SK-N-SH (cell line): ENCODE measurements around the gene INO80. TPM values are rescaled to one million over a fixed set of nuclear protein-coding genes. Genes with fewer than 3 reads are reported as not detected.

Experiments used
- CTCF ChIA-PET: fragments of 300-600, 350-600 bp; formaldehyde crosslinking; extraction: SDS; loops from one replicate; lab custom pipeline; 2021; lab: Yijun Ruan, JAX
- POLR2A ChIA-PET: fragments of 350-600 bp; sonication (Branson Sonifier 250); formaldehyde crosslinking; extraction: SDS; loops from one replicate; lab custom pipeline; 2020; ENCODE audit warnings: antibody characterized with exemption, inconsistent platforms; lab: Yijun Ruan, JAX
- DNase-seq: peaks from one replicate; pipeline ENCODE4 v3.0.0; 2012
- H2AFZ ChIP-seq: fragments of 200-600 bp; sonication (generic); 2 replicates; pipeline ENCODE4 v1.8.1; 2016; ENCODE audit warnings: antibody characterized with exemption, mild to moderate bottlenecking, low read depth
- H3F3A ChIP-seq: fragments of 200-600 bp; sonication (generic); replicated peaks from 2 replicates; pipeline ENCODE3; 2016; ENCODE audit warnings: antibody characterized with exemption, mild to moderate bottlenecking; ENCODE audit not compliant: insufficient read depth
- H3K27ac ChIP-seq, 2 experiments: fragments of 200-500 bp in 1 of 2; fragments of 200-600 bp in 1 of 2; sonication (Bioruptor generic) in 1 of 2; sonication (generic), shearing (Covaris generic) in 1 of 2; 2 replicates each; pipeline versions ENCODE4 v1.5.1 to v1.6.1; 2014 to 2016; ENCODE audit warnings: low read depth in 2 of 2, inconsistent platforms in 1 of 2, low read length in 1 of 2, mild to moderate bottlenecking in 1 of 2, mixed read lengths in 1 of 2
- H3K27me3 ChIP-seq: fragments of 200-600 bp; sonication (generic), shearing (Covaris generic); 2 replicates; pipeline ENCODE4 v1.6.1; 2016; ENCODE audit warnings: mixed run types; ENCODE audit not compliant: insufficient read depth
- H3K36me3 ChIP-seq, 2 experiments: fragments of 200-500 bp in 1 of 2; fragments of 200-600 bp in 1 of 2; sonication (Bioruptor generic) in 1 of 2; sonication (generic) in 1 of 2; replicated peaks in 1 of 2; 2 replicates each; pipeline versions ENCODE3 to v1.5.1; 2014 to 2016; ENCODE audit warnings: low read length in 1 of 2, mild to moderate bottlenecking in 1 of 2; ENCODE audit not compliant: insufficient read depth in 2 of 2, control insufficient read depth in 1 of 2
- H3K4me1 ChIP-seq, 2 experiments: fragments of 200-500 bp in 1 of 2; fragments of 200-600 bp in 1 of 2; sonication (Bioruptor generic) in 1 of 2; sonication (generic), shearing (Covaris generic) in 1 of 2; 2 replicates each; pipeline versions ENCODE4 v1.5.1 to v1.6.1; 2014 to 2016; ENCODE audit warnings: low read depth in 1 of 2, low read length in 1 of 2, mixed run types in 1 of 2; ENCODE audit not compliant: insufficient read depth in 2 of 2, control insufficient read depth in 1 of 2
- H3K4me2 ChIP-seq: fragments of 200-600 bp; sonication (generic), shearing (Covaris generic); 2 replicates; pipeline ENCODE4 v1.6.1; 2017; ENCODE audit warnings: mixed run types
- H3K4me3 ChIP-seq, 2 experiments: fragments of 200-500 bp in 1 of 2; fragments of 200-600 bp in 1 of 2; sonication (Bioruptor generic) in 1 of 2; sonication (generic), shearing (Covaris generic) in 1 of 2; 2 replicates each; pipeline versions ENCODE4 v1.5.1 to v1.8.1; 2014 to 2016; ENCODE audit warnings: low read depth in 2 of 2, inconsistent platforms in 1 of 2, low read length in 1 of 2, mild to moderate bottlenecking in 1 of 2, mixed read lengths in 1 of 2, moderate library complexity in 1 of 2
- H3K79me2 ChIP-seq: fragments of 200-600 bp; sonication (generic); 2 replicates; pipeline ENCODE4 v1.8.1; 2017; ENCODE audit warnings: mild to moderate bottlenecking; ENCODE audit not compliant: insufficient read depth
- H3K9ac ChIP-seq: fragments of 200-600 bp; sonication (generic); 2 replicates; pipeline ENCODE4 v1.6.1; 2017; ENCODE audit warnings: mixed run types
- H3K9me2 ChIP-seq: fragments of 200-600 bp; sonication (generic); 2 replicates; pipeline ENCODE4 v1.6.1; 2017; ENCODE audit warnings: mixed run types
- H3K9me3 ChIP-seq: fragments of 200-600 bp; sonication (generic); 2 replicates; pipeline ENCODE4 v1.6.1; 2017; ENCODE audit warnings: mixed run types, mild to moderate bottlenecking, moderate library complexity
- H4K20me1 ChIP-seq: fragments of 200-600 bp; sonication (generic); 2 replicates; pipeline ENCODE4 v1.6.1; 2017; ENCODE audit warnings: mild to moderate bottlenecking, mixed run types; ENCODE audit not compliant: insufficient read depth
- EP300 ChIP-seq, 2 experiments: IDR thresholded peaks; 2 replicates each; pipeline versions ENCODE4 v1.4.0 to v1.6.1; 2012; ENCODE audit warnings: borderline replicate concordance in 1 of 2, low read depth in 1 of 2, low read length in 1 of 2
- FOXJ3 ChIP-seq: sonication (generic); formaldehyde crosslinking; IDR thresholded peaks from 2 replicates; pipeline ENCODE4 v1.5.1; 2020; ENCODE audit warnings: mild to moderate bottlenecking, missing genetic modification reagents
- FOXM1 ChIP-seq: IDR thresholded peaks from 2 replicates; pipeline ENCODE4 v1.4.0; 2012; ENCODE audit warnings: low read depth, mild to moderate bottlenecking
- GATA2 ChIP-seq: sonication (generic); formaldehyde crosslinking; IDR thresholded peaks from 2 replicates; pipeline ENCODE4 v1.5.0; 2020; ENCODE audit warnings: mild to moderate bottlenecking, missing genetic modification reagents
- JUND ChIP-seq: IDR thresholded peaks from 2 replicates; pipeline ENCODE4 v1.4.0; 2012
- MEF2A ChIP-seq: IDR thresholded peaks from 2 replicates; pipeline ENCODE4 v1.4.0; 2012; ENCODE audit warnings: low read depth, borderline replicate concordance
- MXI1 ChIP-seq: IDR thresholded peaks from 2 replicates; pipeline ENCODE4 v1.6.1; 2012; ENCODE audit warnings: mild to moderate bottlenecking, low read depth, low read length, improper control_type of control experiment
- NFIC ChIP-seq: IDR thresholded peaks from 2 replicates; pipeline ENCODE4 v1.4.0; 2012; ENCODE audit warnings: borderline replicate concordance
- POLR2AphosphoS5 ChIP-seq: IDR thresholded peaks from 2 replicates; pipeline ENCODE4 v1.6.1; 2012; ENCODE audit warnings: low read depth, low read length
- RCOR1 ChIP-seq: fragments of 150-350 bp; IDR thresholded peaks from 2 replicates; pipeline ENCODE4 v1.6.1; 2017; ENCODE audit warnings: antibody characterized with exemption, low read length
- RFX5 ChIP-seq: IDR thresholded peaks from 2 replicates; pipeline ENCODE4 v1.6.1; 2012; ENCODE audit warnings: mild to moderate bottlenecking, improper control_type of control experiment, low read length
- SIN3A ChIP-seq: IDR thresholded peaks from 2 replicates; pipeline ENCODE4 v1.6.1; 2012; ENCODE audit warnings: low read depth, mild to moderate bottlenecking, low read length, moderate library complexity, borderline replicate concordance
- TCF12 ChIP-seq: IDR thresholded peaks from 2 replicates; pipeline ENCODE4 v1.4.0; 2012
- YY1 ChIP-seq: IDR thresholded peaks from 2 replicates; pipeline ENCODE4 v1.4.0; 2012; ENCODE audit warnings: low read depth, mild to moderate bottlenecking
- WGBS: methylation state at CpG from one replicate; pipeline ENCODE4 v1.1.6; 2017; ENCODE audit warnings: low lambda C conversion rate; 5-methylcytosine and 5-hydroxymethylcytosine counted together
- polyA plus RNA-seq, 3 experiments: library from polyadenylated mRNA; depleted of rRNA; stranded (reverse); fragments of >200 nt; gene quantifications; 2 replicates each; pipeline ENCODE4 v1.2.3, GENCODE V29; 2012
- TF ChIP-seq, protein P1 (sequence below): IDR thresholded peaks from 2 replicates; pipeline ENCODE4 v1.6.1; 2012; ENCODE audit warnings: mild to moderate bottlenecking, low read depth, low read length, moderate library complexity
- TF ChIP-seq, protein P2 (sequence below): IDR thresholded peaks from 2 replicates; pipeline ENCODE4 v1.4.0; 2012; ENCODE audit warnings: low read depth, borderline replicate concordance
- TF ChIP-seq, protein P3 (sequence below): fragments of 200-600 bp; sonication (generic); IDR thresholded peaks from 2 replicates; pipeline ENCODE4 v1.6.1; 2017; ENCODE audit warnings: antibody characterized with exemption, mild to moderate bottlenecking, moderate library complexity

INO80 gene
- polyA plus RNA-seq, 1 of the 3 experiments (the other 2 are of a cell fraction): 4.6 TPM

GRCh38 chr15:40942878-40943277 is 173.2 kb downstream of the INO80 start (continued):
- TF ChIP-seq, protein P1, sequence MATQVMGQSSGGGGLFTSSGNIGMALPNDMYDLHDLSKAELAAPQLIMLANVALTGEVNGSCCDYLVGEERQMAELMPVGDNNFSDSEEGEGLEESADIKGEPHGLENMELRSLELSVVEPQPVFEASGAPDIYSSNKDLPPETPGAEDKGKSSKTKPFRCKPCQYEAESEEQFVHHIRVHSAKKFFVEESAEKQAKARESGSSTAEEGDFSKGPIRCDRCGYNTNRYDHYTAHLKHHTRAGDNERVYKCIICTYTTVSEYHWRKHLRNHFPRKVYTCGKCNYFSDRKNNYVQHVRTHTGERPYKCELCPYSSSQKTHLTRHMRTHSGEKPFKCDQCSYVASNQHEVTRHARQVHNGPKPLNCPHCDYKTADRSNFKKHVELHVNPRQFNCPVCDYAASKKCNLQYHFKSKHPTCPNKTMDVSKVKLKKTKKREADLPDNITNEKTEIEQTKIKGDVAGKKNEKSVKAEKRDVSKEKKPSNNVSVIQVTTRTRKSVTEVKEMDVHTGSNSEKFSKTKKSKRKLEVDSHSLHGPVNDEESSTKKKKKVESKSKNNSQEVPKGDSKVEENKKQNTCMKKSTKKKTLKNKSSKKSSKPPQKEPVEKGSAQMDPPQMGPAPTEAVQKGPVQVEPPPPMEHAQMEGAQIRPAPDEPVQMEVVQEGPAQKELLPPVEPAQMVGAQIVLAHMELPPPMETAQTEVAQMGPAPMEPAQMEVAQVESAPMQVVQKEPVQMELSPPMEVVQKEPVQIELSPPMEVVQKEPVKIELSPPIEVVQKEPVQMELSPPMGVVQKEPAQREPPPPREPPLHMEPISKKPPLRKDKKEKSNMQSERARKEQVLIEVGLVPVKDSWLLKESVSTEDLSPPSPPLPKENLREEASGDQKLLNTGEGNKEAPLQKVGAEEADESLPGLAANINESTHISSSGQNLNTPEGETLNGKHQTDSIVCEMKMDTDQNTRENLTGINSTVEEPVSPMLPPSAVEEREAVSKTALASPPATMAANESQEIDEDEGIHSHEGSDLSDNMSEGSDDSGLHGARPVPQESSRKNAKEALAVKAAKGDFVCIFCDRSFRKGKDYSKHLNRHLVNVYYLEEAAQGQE: no peak
- TF ChIP-seq SIN3A (no peak), NFIC (no peak), GATA2 (CRISPR knock-in tag) (no peak), FOXJ3 (no peak), EP300 (IDR thresholded peaks at IDR 0.05; ENCODE audit: borderline replicate concordance in 1 of 2, low read depth in 1 of 2, low read length in 1 of 2) (no peak), RFX5 (no peak), JUND (no peak), MEF2A (no peak), RCOR1 (no peak), YY1 (no peak), POLR2AphosphoS5 (no peak), MXI1 (no peak)
- TF ChIP-seq, protein P2, sequence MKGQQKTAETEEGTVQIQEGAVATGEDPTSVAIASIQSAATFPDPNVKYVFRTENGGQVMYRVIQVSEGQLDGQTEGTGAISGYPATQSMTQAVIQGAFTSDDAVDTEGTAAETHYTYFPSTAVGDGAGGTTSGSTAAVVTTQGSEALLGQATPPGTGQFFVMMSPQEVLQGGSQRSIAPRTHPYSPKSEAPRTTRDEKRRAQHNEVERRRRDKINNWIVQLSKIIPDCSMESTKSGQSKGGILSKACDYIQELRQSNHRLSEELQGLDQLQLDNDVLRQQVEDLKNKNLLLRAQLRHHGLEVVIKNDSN: no peak

DNA sequence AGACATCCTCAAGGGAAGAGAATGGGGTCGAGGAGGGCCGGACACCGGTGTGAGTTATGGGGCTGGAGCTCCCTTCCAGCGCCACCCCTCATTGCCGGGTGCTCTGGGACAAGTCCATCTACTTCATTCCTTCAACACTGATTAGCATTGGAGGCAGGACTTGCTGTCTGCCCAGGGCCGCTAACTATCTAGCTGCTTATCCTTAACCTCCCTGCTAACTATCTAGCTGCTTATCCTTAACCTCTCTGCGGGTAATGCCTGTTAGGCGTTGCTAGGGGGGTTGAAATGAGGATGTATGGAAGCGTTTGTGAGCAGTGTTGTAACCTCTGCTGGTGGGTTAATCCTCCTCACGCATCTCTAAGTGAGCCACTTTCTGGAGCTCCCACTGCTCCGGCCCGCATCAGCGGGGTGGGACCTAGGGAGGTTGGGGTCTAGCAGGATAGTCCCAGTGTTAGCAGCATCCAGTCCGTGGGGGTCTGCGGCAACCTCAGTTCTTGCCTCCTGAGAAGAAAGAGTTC is 173.7 kb downstream of the INO80 start:
- peak overlapping the region; percentile 66 for H3K9ac ChIP-seq
- H3K9me3 ChIP-seq: no peaks in the 10 kb centered on the region
- peaks cover 7 to 26% of the 10 kb centered on the region in 2 experiments; a peak in 2 of 4 replicates for H3K4me1 ChIP-seq
- H3K36me3 ChIP-seq: no peaks in the 10 kb centered on the region
- H3K27ac ChIP-seq: peak overlapping the region; percentile 32 to 76; a peak in 3 of 4 replicates
- no peak for DNase-seq
- no peaks in the 10 kb centered on the region for H3K9me2 ChIP-seq
- CTCF ChIA-PET: interaction anchor here (0.6 to 33.6 kb wide), 42 partner anchors 10 to 288 kb away, joined by 3 to 675 read pairs (median 5); partner anchors contain the start of genes CHAC1, CHP1, DLL4 and EXD1
- POLR2A ChIA-PET: interaction anchor here (0.8 to 3.4 kb wide), 7 partner anchors 11 to 45 kb away, joined by 3 to 47 read pairs (median 4); partner anchors contain the start of gene CHAC1
- no peak for TF ChIP-seq TCF12
- TF ChIP-seq, protein P3, sequence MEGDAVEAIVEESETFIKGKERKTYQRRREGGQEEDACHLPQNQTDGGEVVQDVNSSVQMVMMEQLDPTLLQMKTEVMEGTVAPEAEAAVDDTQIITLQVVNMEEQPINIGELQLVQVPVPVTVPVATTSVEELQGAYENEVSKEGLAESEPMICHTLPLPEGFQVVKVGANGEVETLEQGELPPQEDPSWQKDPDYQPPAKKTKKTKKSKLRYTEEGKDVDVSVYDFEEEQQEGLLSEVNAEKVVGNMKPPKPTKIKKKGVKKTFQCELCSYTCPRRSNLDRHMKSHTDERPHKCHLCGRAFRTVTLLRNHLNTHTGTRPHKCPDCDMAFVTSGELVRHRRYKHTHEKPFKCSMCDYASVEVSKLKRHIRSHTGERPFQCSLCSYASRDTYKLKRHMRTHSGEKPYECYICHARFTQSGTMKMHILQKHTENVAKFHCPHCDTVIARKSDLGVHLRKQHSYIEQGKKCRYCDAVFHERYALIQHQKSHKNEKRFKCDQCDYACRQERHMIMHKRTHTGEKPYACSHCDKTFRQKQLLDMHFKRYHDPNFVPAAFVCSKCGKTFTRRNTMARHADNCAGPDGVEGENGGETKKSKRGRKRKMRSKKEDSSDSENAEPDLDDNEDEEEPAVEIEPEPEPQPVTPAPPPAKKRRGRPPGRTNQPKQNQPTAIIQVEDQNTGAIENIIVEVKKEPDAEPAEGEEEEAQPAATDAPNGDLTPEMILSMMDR: no peak
- no peak for TF ChIP-seq FOXM1
- H3F3A ChIP-seq: peaks cover 16% of the 10 kb centered on the region
- H3K79me2 ChIP-seq: no peaks in the 10 kb centered on the region
- 80% methylated on average over 14 of the region's 15 CpGs for WGBS
- H3K4me2 ChIP-seq: peak overlapping the region; percentile 76
- H3K4me3 ChIP-seq: peak overlapping the region; percentile 56 to 60
- no peaks in the 10 kb centered on the region for H3K27me3 ChIP-seq
- no peaks in the 10 kb centered on the region for H4K20me1 ChIP-seq
- H2AFZ ChIP-seq: peak overlapping the region; percentile 91
